ENCODE measurements around the gene KIR2DL3.
"Not testable (repeated sequence)": the region's sequence is repeated elsewhere in the genome, so short reads cannot be mapped to it uniquely, and the experiment has no call there.

Gene KIR2DL3

DNA sequence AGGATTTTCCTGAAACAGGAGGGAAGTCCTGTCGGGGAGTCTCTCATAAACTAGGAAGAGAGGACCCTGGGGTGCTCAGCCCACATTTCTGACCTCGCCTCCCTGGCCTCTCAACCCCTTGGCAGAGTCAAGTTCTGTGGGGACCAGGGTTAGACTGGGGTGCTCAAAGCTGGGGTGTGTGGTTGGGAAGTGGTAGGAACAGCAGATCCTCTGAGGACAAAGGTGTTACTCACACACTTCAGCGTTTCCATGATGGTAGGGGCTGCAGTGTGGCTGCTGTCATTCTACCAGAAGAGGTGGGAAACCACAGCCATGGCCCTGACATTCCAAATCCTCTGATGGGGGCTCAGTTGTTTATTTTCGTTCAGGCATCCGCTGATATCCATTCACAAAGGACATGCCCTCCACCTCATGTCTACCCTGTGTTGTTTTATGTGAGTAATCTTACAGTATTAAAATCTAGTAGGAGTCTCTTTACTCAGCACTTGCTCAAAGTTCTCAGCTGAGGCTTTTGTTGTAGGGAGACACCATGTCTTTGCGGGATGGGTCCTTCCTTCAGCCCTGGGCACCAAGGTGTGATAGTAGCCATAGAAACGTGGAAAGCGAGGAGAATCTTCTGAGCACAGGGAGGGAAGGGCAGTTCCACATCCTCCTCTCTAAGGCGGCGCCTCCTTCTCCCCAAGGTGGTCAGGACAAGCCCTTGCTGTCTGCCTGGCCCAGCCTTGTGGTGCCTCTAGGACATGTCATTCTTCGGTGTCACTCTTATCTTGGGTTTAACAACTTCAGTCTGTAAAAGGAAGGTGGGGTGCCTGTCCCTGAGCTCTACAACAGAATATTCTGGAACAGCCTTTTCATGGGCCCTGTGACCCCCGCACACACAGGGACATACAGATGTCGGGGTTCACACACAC is 1.5 kb downstream of the KIR2DL3 start:
- H3K4me3 ChIP-seq = no peak overlapping the region
- no peak overlapping the region for H3K27ac ChIP-seq

DNA sequence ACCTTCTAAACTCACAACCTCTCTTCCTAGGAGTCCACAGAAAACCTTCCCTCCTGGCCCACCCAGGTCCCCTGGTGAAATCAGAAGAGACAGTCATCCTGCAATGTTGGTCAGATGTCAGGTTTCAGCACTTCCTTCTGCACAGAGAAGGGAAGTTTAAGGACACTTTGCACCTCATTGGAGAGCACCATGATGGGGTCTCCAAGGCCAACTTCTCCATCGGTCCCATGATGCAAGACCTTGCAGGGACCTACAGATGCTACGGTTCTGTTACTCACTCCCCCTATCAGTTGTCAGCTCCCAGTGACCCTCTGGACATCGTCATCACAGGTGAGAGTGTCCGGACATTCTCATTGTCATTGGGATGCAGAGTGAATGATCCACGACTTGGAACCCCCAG is 3.6 kb downstream of the KIR2DL3 start:
- not testable (repeated sequence) for H3K4me3 ChIP-seq, H3K27ac ChIP-seq

DNA sequence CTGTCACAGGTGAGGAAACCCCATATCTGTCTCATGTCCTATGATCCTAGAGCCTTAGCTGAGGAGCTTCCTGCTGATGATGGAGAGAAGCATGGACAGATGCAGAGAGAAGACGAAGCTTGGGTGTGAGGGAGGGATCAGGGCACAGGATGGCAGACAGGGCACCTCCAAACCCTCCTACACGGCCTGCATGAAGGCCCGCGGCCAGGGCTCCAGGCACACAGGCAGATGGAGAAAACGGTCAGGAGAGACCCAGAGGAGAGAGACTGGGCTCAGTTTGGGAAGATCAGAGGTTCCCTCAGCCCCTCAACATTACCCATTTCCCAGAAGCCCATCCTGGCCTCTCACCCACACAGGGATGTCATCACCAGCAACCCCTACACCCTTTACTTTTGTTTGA is 5.8 kb downstream of the KIR2DL3 start:
- H3K4me3 ChIP-seq, H3K27ac ChIP-seq: not testable (repeated sequence)

DNA sequence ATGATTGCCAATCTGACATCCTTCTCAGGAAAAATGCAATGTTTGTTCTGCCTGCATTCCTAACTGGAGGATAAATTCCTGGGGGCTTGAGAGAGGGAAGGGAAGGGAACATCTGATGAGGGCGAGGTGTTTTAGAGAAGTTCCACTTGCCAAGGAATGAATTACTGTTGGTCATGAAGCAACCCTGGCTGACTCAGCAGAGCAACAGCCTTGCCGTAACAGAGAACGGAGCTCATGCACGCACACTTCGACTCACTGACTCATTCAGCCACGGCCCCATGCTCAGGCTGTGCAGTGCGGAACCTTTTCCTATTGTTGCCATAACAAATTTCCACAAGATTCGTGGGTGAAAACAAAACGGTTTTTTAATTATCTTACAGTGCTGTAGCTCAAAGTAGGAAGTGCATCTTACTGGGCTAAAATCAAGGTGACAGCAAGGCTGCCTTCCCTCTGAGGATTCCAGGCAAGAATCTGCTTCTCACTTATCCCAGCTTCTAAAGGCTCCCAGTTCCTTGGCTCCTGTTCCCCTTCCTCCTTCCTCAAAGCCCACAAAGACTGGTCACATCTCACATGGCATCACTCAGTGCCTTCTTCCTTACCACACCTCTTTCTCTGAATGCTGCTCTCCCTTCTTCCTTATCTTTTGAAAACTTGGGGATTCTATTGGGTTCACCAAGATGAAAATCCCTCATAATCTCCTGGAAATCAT is 9.5 kb downstream of the KIR2DL3 start:
- H3K4me3 ChIP-seq, H3K27ac ChIP-seq: not testable (repeated sequence)

DNA sequence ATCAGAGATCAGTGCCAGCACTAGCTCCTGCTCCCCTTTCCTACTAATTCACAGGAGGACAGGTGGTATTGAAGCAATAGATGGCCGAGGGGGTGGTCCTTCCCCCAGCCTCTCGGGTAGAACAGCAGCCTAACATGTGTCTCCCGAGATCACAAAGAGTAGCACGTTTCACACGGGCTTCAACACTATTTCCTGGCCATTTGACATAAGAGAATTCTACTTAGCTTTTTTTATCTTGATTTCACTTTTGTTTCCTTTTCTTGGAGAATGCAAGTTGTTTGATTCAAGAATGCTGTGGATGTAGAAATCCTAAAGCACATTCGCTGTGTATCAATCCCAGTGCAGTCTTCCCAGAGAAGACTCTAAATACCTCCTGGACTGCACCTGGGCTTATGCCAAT is 12.0 kb downstream of the KIR2DL3 start:
- H3K27ac ChIP-seq, H3K4me3 ChIP-seq: not testable (repeated sequence)

DNA sequence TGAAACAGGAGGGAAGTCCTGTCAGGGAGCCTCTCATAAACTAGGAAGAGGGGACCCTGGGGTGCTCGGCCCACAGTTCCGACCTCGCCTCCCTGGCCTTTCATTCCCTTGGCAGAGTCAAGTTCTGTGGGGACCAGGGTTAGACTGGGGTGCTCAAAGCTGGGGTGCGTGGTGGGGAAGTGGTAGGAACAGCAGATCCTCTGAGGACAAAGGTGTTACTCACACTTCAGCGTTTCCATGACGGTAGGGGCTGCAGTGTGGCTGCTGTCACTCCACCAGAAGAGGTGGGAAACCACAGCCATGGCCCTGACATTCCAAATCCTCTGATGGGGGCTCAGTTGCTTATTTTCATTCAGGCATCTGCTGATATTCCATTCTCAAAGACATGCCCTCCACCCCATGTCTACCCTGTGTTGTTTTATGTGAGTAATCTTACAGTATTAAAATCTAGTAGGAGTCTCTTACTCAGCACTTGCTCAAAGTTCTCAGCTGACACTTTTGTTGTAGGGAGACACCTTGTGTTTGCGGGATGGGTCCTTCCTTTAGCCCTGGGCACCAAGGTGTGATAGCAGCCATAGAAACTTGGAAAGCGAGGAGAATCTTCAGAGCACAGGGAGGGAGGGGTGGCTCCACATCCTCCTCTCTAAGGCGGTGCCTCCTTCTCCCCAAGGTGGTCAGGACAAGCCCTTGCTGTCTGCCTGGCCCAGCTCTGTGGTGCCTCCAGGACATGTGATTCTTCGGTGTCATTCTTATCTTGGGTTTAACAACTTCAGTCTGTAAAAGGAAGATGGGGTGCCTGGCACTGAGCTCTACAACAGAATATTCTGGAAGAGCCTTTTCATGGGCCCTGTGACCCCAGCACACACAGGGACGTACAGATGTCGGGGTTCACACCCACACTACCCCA is 18.1 kb downstream of the KIR2DL3 start:
- not testable (repeated sequence) for H3K27ac ChIP-seq, H3K4me3 ChIP-seq

DNA sequence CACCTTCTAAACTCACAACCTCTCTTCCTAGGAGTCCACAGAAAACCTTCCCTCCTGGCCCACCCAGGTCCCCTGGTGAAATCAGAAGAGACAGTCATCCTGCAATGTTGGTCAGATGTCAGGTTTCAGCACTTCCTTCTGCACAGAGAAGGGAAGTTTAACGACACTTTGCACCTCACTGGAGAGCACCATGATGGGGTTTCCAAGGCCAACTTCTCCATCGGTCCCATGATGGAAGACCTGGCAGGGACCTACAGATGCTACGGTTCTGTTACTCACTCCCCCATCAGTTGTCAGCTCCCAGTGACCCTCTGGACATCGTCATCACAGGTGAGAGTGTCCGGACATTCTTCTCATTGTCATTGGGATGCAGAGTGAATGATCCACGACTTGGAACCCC is 20.3 kb downstream of the KIR2DL3 start:
- not testable (repeated sequence) for H3K4me3 ChIP-seq, H3K27ac ChIP-seq

DNA sequence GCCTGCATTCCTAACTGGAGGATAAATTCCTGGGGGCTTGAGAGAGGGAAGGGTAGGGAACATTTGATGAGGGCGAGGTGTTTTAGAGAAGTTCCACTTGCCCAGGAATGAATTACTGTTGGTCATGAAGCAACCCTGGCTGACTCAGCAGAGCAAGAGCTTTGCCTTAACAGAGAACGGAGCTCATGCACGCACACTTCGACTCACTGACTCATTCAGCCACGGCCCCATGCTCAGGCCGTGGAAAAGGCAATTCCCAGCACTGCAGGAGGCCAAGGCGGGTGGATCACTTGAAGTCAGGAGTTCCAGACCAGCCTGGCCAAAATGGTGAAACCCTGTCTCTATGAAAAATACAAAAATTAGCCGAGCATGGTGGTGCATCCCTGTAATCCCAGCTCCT is 25.9 kb downstream of the KIR2DL3 start:
- not testable (repeated sequence) for H3K4me3 ChIP-seq, H3K27ac ChIP-seq

DNA sequence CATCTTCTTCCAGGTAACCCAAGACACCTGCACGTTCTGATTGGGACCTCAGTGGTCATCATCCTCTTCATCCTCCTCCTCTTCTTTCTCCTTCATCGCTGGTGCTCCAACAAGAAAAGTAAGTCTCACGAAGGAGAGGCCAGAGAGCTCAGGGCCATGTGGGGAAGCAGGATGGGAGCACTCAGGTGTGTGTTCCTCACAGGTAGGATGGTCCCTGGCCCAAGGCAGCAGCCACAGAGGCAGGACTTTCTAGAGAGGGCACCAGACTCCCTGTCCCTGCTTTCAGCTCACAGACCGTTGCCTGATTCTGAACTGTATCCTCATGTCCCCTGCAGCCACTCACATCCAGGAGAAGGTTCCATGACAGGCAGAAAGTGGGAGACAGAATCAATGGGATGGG is 28.2 kb downstream of the KIR2DL3 start:
- H3K27ac ChIP-seq, H3K4me3 ChIP-seq: not testable (repeated sequence)

DNA sequence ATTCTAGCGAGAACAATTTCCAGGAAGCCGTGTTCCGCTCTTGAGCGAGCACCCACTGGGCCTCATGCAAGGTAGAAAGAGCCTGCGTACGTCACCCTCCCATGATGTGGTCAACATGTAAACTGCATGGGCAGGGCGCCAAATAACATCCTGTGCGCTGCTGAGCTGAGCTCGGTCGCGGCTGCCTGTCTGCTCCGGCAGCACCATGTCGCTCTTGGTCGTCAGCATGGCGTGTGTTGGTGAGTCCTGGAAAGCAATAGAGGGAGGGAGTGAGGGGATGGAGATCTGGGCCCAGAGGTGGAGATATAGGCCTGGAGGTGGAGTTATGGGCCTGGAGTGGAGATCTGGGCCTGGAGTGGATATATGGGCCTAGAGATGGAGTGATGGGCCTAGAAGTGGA is 31.3 kb downstream of the KIR2DL3 start, which contains the start of gene KIR2DL1:
Gene KIR2DL1, plus strand, starts transcription at position 148 of the 400 bp plus-strand sequence. Its CDS starts 58 bp downstream, at position 206.
- H3K4me3 ChIP-seq, H3K27ac ChIP-seq: not testable (repeated sequence)

DNA sequence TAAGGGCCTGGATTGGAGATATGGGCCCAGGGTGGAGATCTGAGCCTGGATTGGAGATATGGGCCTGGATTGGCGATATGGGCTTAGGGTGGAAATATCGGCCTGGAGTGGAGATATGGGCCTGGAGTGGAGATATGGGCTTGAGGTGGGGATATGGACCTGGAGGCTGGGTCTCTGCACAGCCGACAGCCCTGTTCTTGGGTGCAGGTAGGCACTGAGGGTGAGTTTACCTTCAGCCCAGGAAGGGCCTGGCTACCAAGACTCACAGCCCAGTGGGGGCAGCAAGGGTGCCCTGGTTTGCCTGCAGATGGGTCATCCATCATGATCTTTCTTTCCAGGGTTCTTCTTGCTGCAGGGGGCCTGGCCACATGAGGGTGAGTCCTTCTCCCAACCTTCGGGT is 32.2 kb downstream of the KIR2DL3 start:
- not testable (repeated sequence) for H3K4me3 ChIP-seq, H3K27ac ChIP-seq

DNA sequence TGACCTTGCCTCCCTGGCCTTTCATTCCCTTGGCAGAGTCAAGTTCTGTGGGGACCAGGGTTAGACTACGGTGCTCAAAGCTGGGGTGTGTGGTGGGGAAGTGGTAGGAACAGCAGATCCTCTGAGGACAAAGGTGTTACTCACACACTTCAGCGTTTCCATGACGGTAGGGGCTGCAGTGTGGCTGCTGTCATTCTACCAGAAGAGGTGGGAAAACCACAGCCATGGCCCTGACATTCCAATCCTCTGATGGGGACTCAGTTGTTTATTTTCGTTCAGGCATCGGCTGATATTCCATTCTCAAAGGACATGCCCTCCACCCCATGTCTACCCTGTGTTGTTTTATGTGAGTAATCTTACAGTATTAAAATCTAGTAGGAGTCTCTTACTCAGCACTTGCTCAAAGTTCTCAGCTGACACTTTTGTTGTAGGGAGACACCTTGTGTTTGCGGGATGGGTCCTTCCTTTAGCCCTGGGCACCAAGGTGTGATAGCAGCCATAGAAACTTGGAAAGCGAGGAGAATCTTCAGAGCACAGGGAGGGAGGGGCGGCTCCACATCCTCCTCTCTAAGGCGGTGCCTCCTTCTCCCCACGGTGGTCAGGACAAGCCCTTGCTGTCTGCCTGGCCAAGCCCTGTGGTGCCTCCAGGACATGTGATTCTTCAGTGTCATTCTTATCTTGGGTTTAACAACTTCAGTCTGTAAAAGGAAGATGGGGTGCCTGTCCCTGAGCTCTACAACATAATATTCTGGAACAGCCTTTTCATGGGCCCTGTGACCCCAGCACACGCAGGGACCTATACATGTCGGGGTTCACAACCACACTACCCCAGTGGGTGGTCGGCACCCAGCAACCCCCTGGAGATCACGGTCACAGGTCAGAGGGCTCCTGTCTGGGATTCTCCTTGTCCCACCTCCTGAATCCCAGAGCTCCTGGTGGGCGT is 33.0 kb downstream of the KIR2DL3 start:
- not testable (repeated sequence) for H3K27ac ChIP-seq

DNA sequence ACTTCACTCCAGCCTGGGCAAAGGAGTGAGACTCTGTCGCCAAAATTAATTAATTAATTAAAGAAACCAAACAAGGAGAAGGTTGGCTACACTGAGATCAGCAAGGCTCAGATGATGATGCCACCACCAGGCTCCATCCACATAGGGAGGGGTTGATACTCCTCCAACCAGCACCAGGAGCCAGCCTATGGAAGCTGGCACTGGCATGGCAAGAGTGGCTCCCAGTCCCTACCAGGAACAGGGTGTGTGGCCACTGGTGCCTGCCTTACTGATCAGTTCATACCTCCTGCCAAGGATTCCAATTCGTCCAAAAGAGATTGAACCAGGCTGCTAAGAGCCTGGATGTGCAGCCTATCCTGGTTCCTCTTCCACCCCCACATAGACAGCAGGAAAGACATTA is 34.4 kb downstream of the KIR2DL3 start:
- H3K27ac ChIP-seq, H3K4me3 ChIP-seq: not testable (repeated sequence)

More for the DNA sequence above, 33.0 kb downstream of the KIR2DL3 start:
- not testable (repeated sequence) for H3K4me3 ChIP-seq

DNA sequence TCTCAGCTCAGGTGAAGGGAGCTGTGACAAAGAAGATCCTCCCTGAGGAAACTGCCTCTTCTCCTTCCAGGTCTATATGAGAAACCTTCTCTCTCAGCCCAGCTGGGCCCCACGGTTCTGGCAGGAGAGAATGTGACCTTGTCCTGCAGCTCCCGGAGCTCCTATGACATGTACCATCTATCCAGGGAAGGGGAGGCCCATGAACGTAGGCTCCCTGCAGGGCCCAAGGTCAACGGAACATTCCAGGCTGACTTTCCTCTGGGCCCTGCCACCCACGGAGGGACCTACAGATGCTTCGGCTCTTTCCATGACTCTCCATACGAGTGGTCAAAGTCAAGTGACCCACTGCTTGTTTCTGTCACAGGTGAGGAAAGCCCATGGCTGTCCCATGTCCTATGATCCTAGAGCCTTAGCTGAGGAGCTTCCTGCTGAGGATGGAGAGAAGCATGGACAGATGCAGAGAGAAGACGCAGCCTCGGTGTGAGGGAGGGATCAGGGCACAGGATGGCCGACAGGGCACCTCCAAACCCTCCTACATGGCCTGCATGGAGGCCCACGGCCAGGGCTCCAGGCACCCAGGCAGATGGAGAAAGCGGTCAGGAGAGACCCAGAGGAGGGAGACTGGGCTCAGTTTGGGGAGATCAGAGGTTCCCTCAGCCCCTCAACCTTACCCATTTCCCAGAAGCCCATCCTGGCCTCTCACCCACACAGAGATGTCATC is 36.9 kb downstream of the KIR2DL3 start:
- H3K4me3 ChIP-seq, H3K27ac ChIP-seq: not testable (repeated sequence)

DNA sequence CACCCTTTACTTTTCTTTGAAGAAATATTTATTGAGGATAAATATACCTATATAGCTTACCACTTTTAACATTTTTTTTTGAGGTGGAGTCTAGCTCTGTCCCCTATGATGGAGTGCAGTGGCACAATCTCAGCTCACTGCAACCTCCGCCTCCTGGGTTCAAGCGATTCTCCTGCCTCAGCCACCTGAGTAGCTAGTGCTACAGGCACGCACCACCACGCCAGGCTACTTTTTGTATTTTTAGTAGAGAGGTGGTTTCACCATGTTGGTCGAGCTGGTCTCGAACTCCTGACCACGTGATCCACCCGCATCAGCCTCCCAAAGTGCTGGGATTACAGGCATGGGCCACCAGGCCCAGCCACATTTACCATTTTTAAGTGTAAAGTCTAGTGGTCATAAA is 37.5 kb downstream of the KIR2DL3 start:
- H3K4me3 ChIP-seq, H3K27ac ChIP-seq: not testable (repeated sequence)

DNA sequence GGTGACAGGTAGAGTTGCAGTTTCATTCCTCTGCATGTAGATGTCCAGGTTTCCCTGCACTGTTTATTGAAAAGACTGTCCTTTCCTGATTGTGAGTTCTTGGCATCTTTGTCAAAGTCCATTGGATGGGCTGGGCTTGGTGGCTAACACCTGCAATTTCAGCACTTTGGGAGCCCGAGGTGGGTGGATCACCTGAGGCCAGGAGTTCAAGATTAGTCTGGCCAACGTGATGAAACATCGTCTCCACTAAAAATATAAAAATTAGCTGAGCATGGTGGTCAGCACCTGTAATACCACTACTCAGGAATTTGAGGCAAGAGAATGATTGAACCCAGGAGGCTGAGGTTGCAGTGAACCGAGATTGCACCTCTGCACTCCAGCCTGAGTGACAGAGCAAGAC is 39.5 kb downstream of the KIR2DL3 start:
- not testable (repeated sequence) for H3K27ac ChIP-seq, H3K4me3 ChIP-seq

DNA sequence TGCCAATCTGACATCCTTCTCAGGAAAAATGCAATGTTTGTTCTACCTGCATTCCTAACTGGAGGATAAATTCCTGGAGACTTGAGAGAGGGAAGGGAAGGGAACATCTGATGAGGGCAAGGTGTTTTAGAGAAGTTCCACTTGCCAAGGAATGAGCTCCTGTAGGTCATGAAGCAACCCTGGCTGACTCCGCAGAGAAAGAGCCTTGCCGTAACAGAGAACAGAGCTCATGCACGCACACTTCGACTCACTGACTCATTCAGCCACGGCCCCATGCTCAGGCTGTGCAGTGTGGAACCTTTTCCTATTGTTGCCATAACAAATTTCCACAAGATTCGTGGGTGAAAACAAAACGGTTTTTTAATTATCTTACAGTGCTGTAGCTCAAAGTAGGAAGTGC is 40.6 kb downstream of the KIR2DL3 start:
- not testable (repeated sequence) for H3K27ac ChIP-seq, H3K4me3 ChIP-seq

DNA sequence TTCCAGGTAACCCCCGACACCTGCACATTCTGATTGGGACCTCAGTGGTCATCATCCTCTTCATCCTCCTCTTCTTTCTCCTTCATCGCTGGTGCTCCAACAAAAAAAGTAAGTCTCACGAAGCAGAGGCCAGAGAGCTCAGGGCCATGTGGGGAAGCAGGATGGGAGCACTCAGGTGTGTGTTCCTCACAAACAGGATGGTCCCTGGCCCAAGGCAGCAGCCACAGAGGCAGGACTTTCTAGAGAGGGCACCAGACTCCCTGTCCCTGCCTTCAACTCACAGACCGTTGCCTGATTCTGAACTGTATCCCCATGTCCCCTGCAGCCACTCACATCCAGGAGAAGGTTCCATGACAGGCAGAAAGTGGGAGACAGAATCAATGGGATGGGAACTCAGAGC is 44.6 kb downstream of the KIR2DL3 start:
- not testable (repeated sequence) for H3K4me3 ChIP-seq, H3K27ac ChIP-seq

Measured in skin epidermis (tissue), 12 donors.